KMS-11 (cell line): Measurements from ENCODE around the gene NFIB.

ENCODE experiments used
- H2AFZ ChIP-seq: fragments of 200-600 bp; sonication (generic); 2 replicates; pipeline ENCODE4 v1.6.1; 2016; ENCODE audit warnings: antibody characterized with exemption, mixed run types, low read depth
- H3K27ac ChIP-seq: fragments of 200-600 bp; sonication (generic); 2 replicates; pipeline ENCODE4 v1.6.1; 2016; ENCODE audit warnings: mild to moderate bottlenecking, mixed run types
- H3K27me3 ChIP-seq: fragments of 200-600 bp; sonication (generic); 2 replicates; pipeline ENCODE4 v1.6.1; 2017; ENCODE audit warnings: mild to moderate bottlenecking, low read depth, mixed run types, moderate library complexity; ENCODE audit not compliant: insufficient read depth
- H3K36me3 ChIP-seq: fragments of 200-600 bp; sonication (generic); 2 replicates; pipeline ENCODE4 v1.6.1; 2017; ENCODE audit warnings: mild to moderate bottlenecking, mixed run types; ENCODE audit not compliant: insufficient read depth
- H3K4me1 ChIP-seq: fragments of 200-600 bp; sonication (generic); 2 replicates; pipeline ENCODE4 v1.6.1; 2016; ENCODE audit warnings: mild to moderate bottlenecking, low read depth, mixed run types; ENCODE audit not compliant: poor library complexity, severe bottlenecking
- H3K4me2 ChIP-seq: fragments of 200-600 bp; sonication (generic); 2 replicates; pipeline ENCODE4 v1.7.0; 2016; ENCODE audit warnings: mild to moderate bottlenecking, mixed run types
- H3K4me3 ChIP-seq: fragments of 200-600 bp; sonication (generic); IDR thresholded peaks from 2 replicates; pipeline ENCODE4 v1.6.1; 2017; ENCODE audit warnings: low read depth, low read length, mixed read lengths; ENCODE audit not compliant: insufficient read depth
- H3K79me2 ChIP-seq: fragments of 200-600 bp; sonication (generic); 2 replicates; pipeline ENCODE4 v1.6.1; 2016; ENCODE audit warnings: low read depth, mixed run types; ENCODE audit not compliant: insufficient read depth
- H3K9ac ChIP-seq: fragments of 200-600 bp; sonication (generic); 2 replicates; pipeline ENCODE4 v1.6.1; 2016; ENCODE audit warnings: mild to moderate bottlenecking, mixed run types
- H4K20me1 ChIP-seq: fragments of 200-600 bp; sonication (generic); 2 replicates; pipeline ENCODE4 v1.6.1; 2016; ENCODE audit warnings: mild to moderate bottlenecking, mixed run types; ENCODE audit not compliant: insufficient read depth
- CTCF ChIP-seq: fragments of 200-600 bp; sonication (generic); conservative IDR thresholded peaks from 2 replicates; pipeline ENCODE4 v1.6.1; 2017; ENCODE audit warnings: low read depth, mild to moderate bottlenecking, antibody characterized with exemption, low read length, moderate library complexity, mixed read lengths

The NFIB gene

GRCh38 chr9:14289916-14290315, 24.0 kb downstream of the NFIB start:
- no peaks in the 10 kb centered on the region for H4K20me1 ChIP-seq
- H3K4me3 ChIP-seq: no peak overlapping the region
- H3K9ac ChIP-seq: no peak overlapping the region
- no peak for TF ChIP-seq CTCF
- no peaks in the 10 kb centered on the region for H3K27me3 ChIP-seq
- no peaks in the 10 kb centered on the region for H3K4me1 ChIP-seq
- H2AFZ ChIP-seq: no peak overlapping the region
- H3K4me2 ChIP-seq: no peak overlapping the region
- H3K36me3 ChIP-seq: no peaks in the 10 kb centered on the region
- no peak overlapping the region for H3K27ac ChIP-seq
- no peaks in the 10 kb centered on the region for H3K79me2 ChIP-seq

GRCh38 chr9:14288433-14288832, 25.5 kb downstream of the NFIB start:
- Histone ChIP-seq H3K36me3 (no peaks in the 10 kb centered on the region), H3K79me2 (no peaks in the 10 kb centered on the region), H3K27ac (no peak overlapping the region), H2AFZ (no peak overlapping the region), H3K9ac (no peak overlapping the region), H4K20me1 (no peaks in the 10 kb centered on the region), H3K27me3 (no peaks in the 10 kb centered on the region), H3K4me2 (no peak overlapping the region), H3K4me3 (no peak overlapping the region), H3K4me1 (no peaks in the 10 kb centered on the region)
- TF ChIP-seq CTCF: no peak

- H3K27ac ChIP-seq: no peak overlapping the region
- no peaks in the 10 kb centered on the region for H3K4me1 ChIP-seq
- no peaks in the 10 kb centered on the region for H3K27me3 ChIP-seq
- H3K36me3 ChIP-seq: no peaks in the 10 kb centered on the region
- H2AFZ ChIP-seq: no peak overlapping the region
- H3K4me2 ChIP-seq: no peak overlapping the region
- H3K4me3 ChIP-seq: no peak overlapping the region
- TF ChIP-seq CTCF: no peak
- H3K79me2 ChIP-seq: no peaks in the 10 kb centered on the region
- no peaks in the 10 kb centered on the region for H4K20me1 ChIP-seq
- no peak overlapping the region for H3K9ac ChIP-seq
These were observed 27.8 kb downstream of the NFIB start for GRCh38 chr9:14286121-14286520.

- TF ChIP-seq CTCF: no peak
- Histone ChIP-seq H3K27ac (no peak overlapping the region), H3K27me3 (no peaks in the 10 kb centered on the region)
These were observed 30.7 kb downstream of the NFIB start for GRCh38 chr9:14283276-14283675.

More at GRCh38 chr9:14283276-14283675, 30.7 kb downstream of the NFIB start:
- no peak overlapping the region for H3K4me2 ChIP-seq
- H4K20me1 ChIP-seq: no peaks in the 10 kb centered on the region
- H3K9ac ChIP-seq: no peak overlapping the region
- no peak overlapping the region for H3K4me3 ChIP-seq
- no peaks in the 10 kb centered on the region for H3K36me3 ChIP-seq
- H3K4me1 ChIP-seq: no peaks in the 10 kb centered on the region
- H2AFZ ChIP-seq: no peak overlapping the region
- H3K79me2 ChIP-seq: no peaks in the 10 kb centered on the region
